Measurements from ENCODE around the gene MAPKAP1. TPM values are rescaled to one million over a fixed set of nuclear protein-coding genes. Genes with fewer than 3 reads are reported as not detected.

The MAPKAP1 gene
- polyA plus RNA-seq, 3 donors, result 39.9 to 57.5 (median 44.1) TPM

GRCh38 chr9:125411171-125411756 is 295.7 kb downstream of the MAPKAP1 start:
- intact Hi-C loops (cut with micrococcal nuclease), result no loop called here
- H3K4me2 ChIP-seq (replicated peaks; ENCODE audit: extremely low read depth, low read length, poor library complexity, severe bottlenecking), result no peak overlapping the region
- Mint-ChIP-seq H3K4me3 (peak overlapping the region in 1 of 2 donors; percentile 52), H3K4me1 (peaks cover 20% of the 10 kb centered on the region), H3K27ac (peak overlapping the region in 1 of 7 donors; percentile 54), H3K27me3 (ENCODE audit: low read depth in 3 of 3) (peaks cover 23 to 34% (median 27%) of the 10 kb centered on the region in 3 donors), H3K36me3 (peaks cover 0 to 3% of the 10 kb centered on the region in 2 donors), H3K9me3 (peaks cover 0 to 6% (median 0%) of the 10 kb centered on the region in 7 donors)
- H3K4me3 ChIP-seq (replicated peaks in 1 of 3; ENCODE audit: low read depth in 2 of 3, low read length in 3 of 3), result no peak overlapping the region
- H3K9ac ChIP-seq (ENCODE audit: insufficient read depth, low read length, poor library complexity, severe bottlenecking), result no peak overlapping the region
- no peak for DNase-seq
- H3K27me3 ChIP-seq (ENCODE audit: control insufficient read depth in 2 of 2, insufficient read depth in 2 of 2, low read length in 2 of 2), result peaks cover 0 to 17% of the 10 kb centered on the region in 2 donors
- no peaks in the 10 kb centered on the region for H4K20me1 ChIP-seq (ENCODE audit: insufficient read depth, low read length)
- H3K36me3 ChIP-seq (replicated peaks in 1 of 2; ENCODE audit: control insufficient read depth in 1 of 2, insufficient read depth in 2 of 2, low read length in 2 of 2), result no peaks in the 10 kb centered on the region
- WGBS (ENCODE audit: insufficient coverage), result 90% methylated on average over 11 of the region's 14 CpGs
- no peak overlapping the region for H3K27ac ChIP-seq (ENCODE audit: low read depth in 1 of 2, low read length in 2 of 2)
- H2AFZ ChIP-seq (ENCODE audit: insufficient read depth, low read depth, low read length, poor library complexity, severe bottlenecking), result no peak overlapping the region
- no peak for TF ChIP-seq CTCF (IDR thresholded peaks at IDR 0.05)
- H3K9me3 ChIP-seq (replicated peaks in 1 of 2; ENCODE audit: control insufficient read depth in 1 of 2, insufficient read depth in 1 of 2, low read length in 2 of 2), result no peaks in the 10 kb centered on the region
- H3K4me1 ChIP-seq (ENCODE audit: control insufficient read depth in 1 of 2, insufficient read depth in 2 of 2, low read length in 2 of 2), result peaks cover 8 to 15% of the 10 kb centered on the region in 2 donors
- H3K79me2 ChIP-seq (ENCODE audit: insufficient read depth, low read length), result no peaks in the 10 kb centered on the region

- Histone ChIP-seq H3K4me2 (replicated peaks; ENCODE audit: extremely low read depth, low read length, poor library complexity, severe bottlenecking) (no peak overlapping the region), H3K79me2 (ENCODE audit: insufficient read depth, low read length) (no peaks in the 10 kb centered on the region), H2AFZ (ENCODE audit: insufficient read depth, low read depth, low read length, poor library complexity, severe bottlenecking) (no peak overlapping the region), H3K27me3 (ENCODE audit: control insufficient read depth in 2 of 2, insufficient read depth in 2 of 2, low read length in 2 of 2) (peaks cover 0 to 17% of the 10 kb centered on the region in 2 donors), H3K9me3 (replicated peaks in 1 of 2; ENCODE audit: control insufficient read depth in 1 of 2, insufficient read depth in 1 of 2, low read length in 2 of 2) (no peaks in the 10 kb centered on the region), H3K9ac (ENCODE audit: insufficient read depth, low read length, poor library complexity, severe bottlenecking) (no peak overlapping the region), H3K36me3 (replicated peaks in 1 of 2; ENCODE audit: control insufficient read depth in 1 of 2, insufficient read depth in 2 of 2, low read length in 2 of 2) (no peaks in the 10 kb centered on the region), H3K4me1 (ENCODE audit: control insufficient read depth in 1 of 2, insufficient read depth in 2 of 2, low read length in 2 of 2) (peaks cover 8 to 15% of the 10 kb centered on the region in 2 donors), H3K27ac (ENCODE audit: low read depth in 1 of 2, low read length in 2 of 2) (no peak overlapping the region), H4K20me1 (ENCODE audit: insufficient read depth, low read length) (no peaks in the 10 kb centered on the region), H3K4me3 (replicated peaks in 1 of 3; ENCODE audit: low read depth in 2 of 3, low read length in 3 of 3) (no peak overlapping the region)
- 95% methylated on average over 24 of the region's 24 CpGs for WGBS (ENCODE audit: insufficient coverage)
- no peak for TF ChIP-seq CTCF (IDR thresholded peaks at IDR 0.05)
- Mint-ChIP-seq H3K27me3 (ENCODE audit: low read depth in 3 of 3) (peaks cover 27 to 35% (median 27%) of the 10 kb centered on the region in 3 donors), H3K4me3 (peak overlapping the region in 1 of 2 donors; percentile 67), H3K36me3 (peaks cover 0 to 3% of the 10 kb centered on the region in 2 donors), H3K9me3 (peaks cover 0 to 6% (median 0%) of the 10 kb centered on the region in 7 donors), H3K27ac (peak overlapping the region in 2 of 7 donors; percentile 5 to 42), H3K4me1 (peaks cover 20% of the 10 kb centered on the region)
- DNase-seq, result no peak
- intact Hi-C loops (cut with micrococcal nuclease), result no loop called here
Observed at GRCh38 chr9:125410522-125410894, 296.5 kb downstream of the MAPKAP1 start.
